HCT116 (cell line): ENCODE results near the gene RCSD1. TPM values are rescaled to one million over a fixed set of nuclear protein-coding genes. Genes with fewer than 3 reads are reported as not detected.

Source experiments
- ATAC-seq: fragments of 200-7000 bp; cut with Tn5 transposase; 2 replicates; pipeline ENCODE4 v1.9.1; 2020; ENCODE audit warnings: mild to moderate bottlenecking, moderate library complexity
- BruUV-seq: library from RNA; stranded (reverse); fragments of 400-500 nt; replicated peaks from 2 replicates; lab custom pipeline; 2021; lab: Mats Ljungman, UMichigan
- CTCF ChIA-PET: fragments of 300-600 bp; sonication (Branson Sonifier 250); formaldehyde crosslinking; loops from one replicate; lab custom pipeline; 2021; ENCODE audit warnings: antibody characterized with exemption; lab: Charles Lee
- POLR2A ChIA-PET: fragments of 300-600, 350-600 bp; sonication (Branson Sonifier 250); formaldehyde crosslinking; loops from one replicate; lab custom pipeline; 2021; ENCODE audit warnings: antibody characterized with exemption; lab: Charles Lee
- RAD21 ChIA-PET, 2 experiments: fragments of 300-600 bp; sonication (Branson Sonifier 250); formaldehyde crosslinking; loops; one replicate each; lab custom pipeline; 2023; ENCODE audit warnings: low total read pairs in 2 of 2; ENCODE audit not compliant: uncharacterized antibody in 2 of 2, unreplicated experiment in 2 of 2, low non-redundant PET in 1 of 2; lab: Charles Lee
- DNase-seq: peaks from one replicate; pipeline ENCODE4 v3.0.0-alpha.2; 2010; ENCODE audit warnings: low read depth, low spot score
- H2AFZ ChIP-seq: fragments of 200-600 bp; shearing (Covaris generic), sonication (generic); 2 replicates; pipeline ENCODE4 v1.6.1; 2017; ENCODE audit warnings: low read depth, mixed run types, mixed read lengths, antibody characterized with exemption, low read length; ENCODE audit not compliant: poor library complexity, severe bottlenecking
- H3K27ac ChIP-seq: 2 replicates; pipeline ENCODE4 v1.5.1; 2012; ENCODE audit warnings: low read depth, low read length
- H3K27me3 ChIP-seq: fragments of 200-600 bp; sonication (generic); 2 replicates; pipeline ENCODE4 v1.6.1; 2016; ENCODE audit warnings: mixed run types, low read length, mixed read lengths; ENCODE audit not compliant: insufficient read depth
- H3K36me3 ChIP-seq, 2 experiments: fragments of 200-500 bp in 1 of 2; fragments of 200-600 bp in 1 of 2; sonication (Bioruptor generic) in 1 of 2; sonication (generic) in 1 of 2; 2 replicates each; pipeline versions ENCODE4 v1.5.1 to v1.6.1; 2014 to 2016; ENCODE audit warnings: low read length in 2 of 2, inconsistent platforms in 1 of 2, mixed read lengths in 1 of 2, mixed run types in 1 of 2; ENCODE audit not compliant: insufficient read depth in 2 of 2, control insufficient read depth in 1 of 2
- H3K4me1 ChIP-seq, 2 experiments: fragments of 200-600 bp in 1 of 2; sonication (generic) in 1 of 2; 2 replicates each; pipeline versions ENCODE4 v1.5.1 to v1.6.1; 2012 to 2017; ENCODE audit warnings: low read length in 2 of 2, inconsistent platforms in 1 of 2, mild to moderate bottlenecking in 1 of 2, mixed read lengths in 1 of 2, mixed run types in 1 of 2, moderate library complexity in 1 of 2; ENCODE audit not compliant: insufficient read depth in 2 of 2, control insufficient read depth in 1 of 2
- H3K4me2 ChIP-seq: fragments of 200-600 bp; sonication (generic); 2 replicates; pipeline ENCODE4 v1.6.1; 2017; ENCODE audit warnings: mixed run types, low read length, mixed read lengths
- H3K4me3 ChIP-seq, 2 experiments: fragments of 200-600 bp in 1 of 2; sonication (generic) in 1 of 2; replicated peaks in 1 of 2; 2 replicates each; pipeline ENCODE4 v1.5.1; 2011 to 2016; ENCODE audit warnings: low read length in 2 of 2, control low read depth in 1 of 2, low read depth in 1 of 2, mild to moderate bottlenecking in 1 of 2, mixed read lengths in 1 of 2, mixed run types in 1 of 2
- H3K79me2 ChIP-seq: fragments of 200-600 bp; sonication (generic); 2 replicates; pipeline ENCODE4 v1.6.1; 2017; ENCODE audit warnings: mild to moderate bottlenecking, mixed run types, low read length, moderate library complexity, mixed read lengths; ENCODE audit not compliant: insufficient read depth
- H3K9ac ChIP-seq: fragments of 200-600 bp; sonication (generic); 2 replicates; pipeline ENCODE4 v1.6.1; 2016; ENCODE audit warnings: low read length, mixed read lengths
- H3K9me2 ChIP-seq: fragments of 200-600 bp; sonication (generic), shearing (Covaris generic); 2 replicates; pipeline ENCODE4 v1.6.1; 2017; ENCODE audit warnings: mixed run types, mild to moderate bottlenecking, moderate library complexity; ENCODE audit not compliant: insufficient read depth
- H3K9me3 ChIP-seq, 2 experiments: fragments of 200-500 bp in 1 of 2; fragments of 200-600 bp in 1 of 2; sonication (Bioruptor generic) in 1 of 2; sonication (generic) in 1 of 2; 2 replicates each; pipeline ENCODE4 v1.6.1; 2014 to 2017; ENCODE audit warnings: low read length in 2 of 2, mixed read lengths in 2 of 2, inconsistent platforms in 1 of 2, low read depth in 1 of 2, mild to moderate bottlenecking in 1 of 2, mixed run types in 1 of 2, moderate library complexity in 1 of 2; ENCODE audit not compliant: control insufficient read depth in 1 of 2, insufficient read depth in 1 of 2
- H4K20me1 ChIP-seq: fragments of 200-600 bp; sonication (generic), shearing (Covaris generic); 2 replicates; pipeline ENCODE4 v1.6.1; 2017; ENCODE audit warnings: mixed run types, mild to moderate bottlenecking, moderate library complexity; ENCODE audit not compliant: insufficient read depth
- ATF3 ChIP-seq: IDR thresholded peaks from 2 replicates; pipeline ENCODE4 v1.6.1; 2012
- EGR1 ChIP-seq: IDR thresholded peaks from 2 replicates; pipeline ENCODE4 v1.6.1; 2012; ENCODE audit warnings: low read depth
- EZH2 ChIP-seq: fragments of 200-600 bp; sonication (generic); IDR thresholded peaks from 2 replicates; pipeline ENCODE4 v1.6.1; 2017; ENCODE audit warnings: antibody characterized with exemption, mixed run types
- EZH2phosphoT487 ChIP-seq: fragments of 200-600 bp; IDR thresholded peaks from 2 replicates; pipeline ENCODE4 v1.6.1; 2018; ENCODE audit warnings: antibody characterized with exemption, borderline replicate concordance
- FOSL1 ChIP-seq: IDR thresholded peaks from 2 replicates; pipeline ENCODE4 v1.6.1; 2012; ENCODE audit warnings: low read depth
- MAX ChIP-seq: IDR thresholded peaks from 2 replicates; pipeline ENCODE4 v1.6.1; 2012
- POLR2A ChIP-seq: IDR thresholded peaks from 2 replicates; pipeline ENCODE4 v1.7.0; 2011; ENCODE audit warnings: borderline replicate concordance; ENCODE audit not compliant: insufficient read depth, insufficient read length; ENCODE audit errors: extremely low read depth
- POLR2AphosphoS5 ChIP-seq: IDR thresholded peaks from 2 replicates; pipeline ENCODE4 v1.6.1; 2011; ENCODE audit warnings: mild to moderate bottlenecking, low read depth, low read length, moderate library complexity
- RAD21 ChIP-seq: IDR thresholded peaks from 2 replicates; pipeline ENCODE4 v1.6.1; 2012; ENCODE audit warnings: low read depth, mild to moderate bottlenecking
- REST ChIP-seq: IDR thresholded peaks from 2 replicates; pipeline ENCODE4 v1.6.1; 2012; ENCODE audit warnings: low read depth
- SIN3A ChIP-seq: IDR thresholded peaks from 2 replicates; pipeline ENCODE4 v1.6.1; 2012; ENCODE audit warnings: low read depth
- TCF7L2 ChIP-seq: IDR thresholded peaks from 2 replicates; pipeline ENCODE4 v1.7.0; 2011; ENCODE audit warnings: borderline replicate concordance, inconsistent platforms; ENCODE audit not compliant: insufficient read depth, insufficient read length; ENCODE audit errors: extremely low read depth
- YY1 ChIP-seq: IDR thresholded peaks from 2 replicates; pipeline ENCODE4 v1.6.1; 2011; ENCODE audit warnings: low read length, low read depth, moderate library complexity, mild to moderate bottlenecking; ENCODE audit not compliant: insufficient replicate concordance; ENCODE audit errors: extremely low read depth
- ZFX ChIP-seq: fragments of 450-650 bp; IDR thresholded peaks from 2 replicates; pipeline ENCODE4 v1.6.1; 2017
- ZNF274 ChIP-seq: fragments of 200-500 bp; sonication (Bioruptor generic); IDR thresholded peaks from 2 replicates; pipeline ENCODE4 v1.6.1; 2014; ENCODE audit warnings: mild to moderate bottlenecking, low read depth, low read length, inconsistent platforms
- intact Hi-C: fragments of 100-400 bp; cut with micrococcal nuclease; formaldehyde crosslinking; loops from 2 replicates; pipeline ENCODE4 v1.10.0; 2022
- total RNA-seq: library from RNA; stranded (reverse); gene quantifications from one replicate; pipeline ENCODE4 v1.2.1, GENCODE V29; 2021; ENCODE audit not compliant: unreplicated experiment

Gene RCSD1
- total RNA-seq, 1 experiment from 2014 or later = 0.15 TPM

- BruUV-seq = no TSS peak
- no peak overlapping the region for H3K4me3 ChIP-seq
- H3K27ac ChIP-seq = no peak overlapping the region
- no peak for DNase-seq
- H3K4me2 ChIP-seq = no peak overlapping the region
- no peaks in the 10 kb centered on the region for H3K79me2 ChIP-seq
- ATAC-seq = no peak
- POLR2A ChIA-PET = no interaction called here
- H3K9me2 ChIP-seq = no peaks in the 10 kb centered on the region
- TF ChIP-seq ATF3 (no peak), SIN3A (no peak), EZH2 (no peak), EGR1 (no peak), EZH2phosphoT487 (no peak), YY1 (no peak), FOSL1 (no peak), TCF7L2 (no peak)
- CTCF ChIA-PET = no interaction called here
- no peaks in the 10 kb centered on the region for H3K36me3 ChIP-seq
- H3K9me3 ChIP-seq = no peaks in the 10 kb centered on the region
- H4K20me1 ChIP-seq = no peaks in the 10 kb centered on the region
- no peaks in the 10 kb centered on the region for H3K27me3 ChIP-seq
- no peak overlapping the region for H2AFZ ChIP-seq
- RAD21 ChIA-PET = no interaction called here
- intact Hi-C loops = no loop called here
- H3K9ac ChIP-seq = no peak overlapping the region
- no peaks in the 10 kb centered on the region for H3K4me1 ChIP-seq
Measured at GRCh38 chr1:167678838-167679237, 48.8 kb downstream of the RCSD1 start.

GRCh38 chr1:167679714-167680113 lies 49.7 kb downstream of the RCSD1 start:
- ATAC-seq = no peak
- ChIA-PET CTCF (no interaction called here), RAD21 (no interaction called here), POLR2A (no interaction called here)
- Histone ChIP-seq H3K79me2 (no peaks in the 10 kb centered on the region), H3K27me3 (no peaks in the 10 kb centered on the region), H3K4me1 (no peaks in the 10 kb centered on the region), H3K36me3 (no peaks in the 10 kb centered on the region), H4K20me1 (no peaks in the 10 kb centered on the region), H3K9me2 (no peaks in the 10 kb centered on the region), H3K4me3 (no peak overlapping the region), H3K9ac (no peak overlapping the region), H3K4me2 (no peak overlapping the region), H3K9me3 (no peaks in the 10 kb centered on the region), H3K27ac (no peak overlapping the region), H2AFZ (no peak overlapping the region)
- DNase-seq = no peak
- TF ChIP-seq REST (no peak), POLR2AphosphoS5 (no peak), FOSL1 (no peak), EZH2phosphoT487 (no peak), POLR2A (no peak), ATF3 (no peak), ZFX (no peak), MAX (no peak), RAD21 (no peak), ZNF274 (no peak), TCF7L2 (no peak), YY1 (no peak)
- BruUV-seq = no TSS peak
- intact Hi-C loops = no loop called here
